ENCODE measurements around the gene CD300LF. TPM values are rescaled to one million over a fixed set of nuclear protein-coding genes. Genes with fewer than 3 reads are reported as not detected.

Gene CD300LF
- total and polyA plus RNA-seq, 4 donors, result 0.13 to 1.9 (median 1.0) TPM

DNA sequence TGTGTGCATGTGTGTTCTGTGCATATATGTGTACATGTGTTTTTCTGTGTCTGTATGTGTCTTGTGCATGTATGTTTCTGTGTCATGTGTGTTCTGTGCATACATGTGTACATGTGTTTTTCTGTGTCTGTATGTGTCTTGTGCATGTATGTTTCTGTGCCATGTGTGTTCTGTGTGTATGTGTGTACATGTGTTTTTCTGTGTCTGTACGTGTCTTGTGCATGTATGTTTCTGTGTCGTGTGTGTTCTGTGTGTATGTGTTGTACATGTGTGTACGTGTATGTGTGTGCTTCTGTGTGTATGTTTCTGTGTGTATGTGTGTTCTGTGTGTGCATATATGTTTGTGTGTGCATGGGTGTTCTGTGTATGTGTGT lies 16.0 kb upstream of the CD300LF start:
- WGBS, result 92% methylated on average over 3 of the region's 3 CpGs
- H3K9me3 ChIP-seq (ENCODE audit: control insufficient read depth in 4 of 4, low read length in 3 of 4), result no peaks in the 10 kb centered on the region
- no peaks in the 10 kb centered on the region for H3K36me3 ChIP-seq (ENCODE audit: control insufficient read depth in 4 of 4, insufficient read depth in 3 of 4, low read depth in 1 of 4, low read length in 3 of 4)
- TF ChIP-seq, protein P1, sequence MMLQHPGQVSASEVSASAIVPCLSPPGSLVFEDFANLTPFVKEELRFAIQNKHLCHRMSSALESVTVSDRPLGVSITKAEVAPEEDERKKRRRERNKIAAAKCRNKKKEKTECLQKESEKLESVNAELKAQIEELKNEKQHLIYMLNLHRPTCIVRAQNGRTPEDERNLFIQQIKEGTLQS (IDR thresholded peaks at IDR 0.05), result no peak
- TF ChIP-seq JUND (IDR thresholded peaks at IDR 0.05) (no peak), TAF1 (conservative IDR thresholded peaks at IDR 0.05) (no peak), RXRA (IDR thresholded peaks at IDR 0.05) (no peak), FOXA2 (IDR thresholded peaks at IDR 0.05) (no peak)
- H3K27me3 ChIP-seq (ENCODE audit: control insufficient read depth in 4 of 4, insufficient read depth in 4 of 4, low read length in 3 of 4), result no peaks in the 10 kb centered on the region
- no peak for DNase-seq (ENCODE audit: low spot score)
- no peak overlapping the region for H3K27ac ChIP-seq (ENCODE audit: low read depth in 1 of 2, low read length in 2 of 2)
- no peak overlapping the region for H3K4me3 ChIP-seq (ENCODE audit: low read depth in 1 of 3, low read length in 3 of 3)
- H3K4me1 ChIP-seq (ENCODE audit: control insufficient read depth in 4 of 4, insufficient read depth in 4 of 4, low read length in 3 of 4), result no peaks in the 10 kb centered on the region
- H3K9ac ChIP-seq (ENCODE audit: low read depth in 1 of 2, low read length in 2 of 2), result no peak overlapping the region

DNA sequence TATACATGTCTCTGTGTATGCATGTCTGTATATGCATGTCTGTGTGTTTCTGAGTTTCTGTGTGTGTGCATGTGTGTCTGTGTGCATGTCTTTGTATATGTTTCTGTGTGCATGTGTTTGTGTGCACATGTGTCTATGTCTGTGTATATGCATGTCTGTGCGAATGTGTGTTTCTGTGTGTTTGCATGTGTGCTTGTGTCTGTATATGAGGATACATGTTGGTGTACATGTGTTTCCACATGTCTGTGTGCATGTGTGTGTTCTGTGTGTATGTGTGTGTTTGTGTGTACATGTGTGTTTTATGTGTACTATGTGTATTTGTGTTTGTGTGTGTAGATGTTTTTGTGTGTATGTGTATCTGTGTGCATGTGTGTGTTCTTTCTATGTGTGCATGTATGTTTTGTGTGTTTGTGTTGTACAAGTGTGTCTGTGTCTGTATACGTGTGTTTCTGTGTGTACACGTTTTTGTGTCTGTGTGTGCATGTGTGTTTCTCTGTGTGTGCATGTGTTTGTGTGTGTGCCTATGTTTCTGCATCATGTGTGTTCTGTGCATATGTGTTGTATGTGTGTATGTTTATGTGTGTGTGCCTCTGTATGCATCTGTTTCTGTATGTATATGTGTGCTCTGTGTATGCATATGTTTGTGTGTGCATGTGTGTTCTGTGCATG lies 15.4 kb upstream of the CD300LF start:
- Histone ChIP-seq H3K4me1 (ENCODE audit: control insufficient read depth in 4 of 4, insufficient read depth in 4 of 4, low read length in 3 of 4) (no peaks in the 10 kb centered on the region), H3K36me3 (ENCODE audit: control insufficient read depth in 4 of 4, insufficient read depth in 3 of 4, low read depth in 1 of 4, low read length in 3 of 4) (no peaks in the 10 kb centered on the region), H3K9ac (ENCODE audit: low read depth in 1 of 2, low read length in 2 of 2) (no peak overlapping the region), H3K27me3 (ENCODE audit: control insufficient read depth in 4 of 4, insufficient read depth in 4 of 4, low read length in 3 of 4) (no peaks in the 10 kb centered on the region), H3K4me3 (ENCODE audit: low read depth in 1 of 3, low read length in 3 of 3) (no peak overlapping the region), H3K27ac (ENCODE audit: low read depth in 1 of 2, low read length in 2 of 2) (no peak overlapping the region), H3K9me3 (ENCODE audit: control insufficient read depth in 4 of 4, low read length in 3 of 4) (no peaks in the 10 kb centered on the region)
- TF ChIP-seq, protein P2, sequence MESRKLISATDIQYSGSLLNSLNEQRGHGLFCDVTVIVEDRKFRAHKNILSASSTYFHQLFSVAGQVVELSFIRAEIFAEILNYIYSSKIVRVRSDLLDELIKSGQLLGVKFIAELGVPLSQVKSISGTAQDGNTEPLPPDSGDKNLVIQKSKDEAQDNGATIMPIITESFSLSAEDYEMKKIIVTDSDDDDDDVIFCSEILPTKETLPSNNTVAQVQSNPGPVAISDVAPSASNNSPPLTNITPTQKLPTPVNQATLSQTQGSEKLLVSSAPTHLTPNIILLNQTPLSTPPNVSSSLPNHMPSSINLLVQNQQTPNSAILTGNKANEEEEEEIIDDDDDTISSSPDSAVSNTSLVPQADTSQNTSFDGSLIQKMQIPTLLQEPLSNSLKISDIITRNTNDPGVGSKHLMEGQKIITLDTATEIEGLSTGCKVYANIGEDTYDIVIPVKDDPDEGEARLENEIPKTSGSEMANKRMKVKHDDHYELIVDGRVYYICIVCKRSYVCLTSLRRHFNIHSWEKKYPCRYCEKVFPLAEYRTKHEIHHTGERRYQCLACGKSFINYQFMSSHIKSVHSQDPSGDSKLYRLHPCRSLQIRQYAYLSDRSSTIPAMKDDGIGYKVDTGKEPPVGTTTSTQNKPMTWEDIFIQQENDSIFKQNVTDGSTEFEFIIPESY (IDR thresholded peaks at IDR 0.05), result no peak
- TF ChIP-seq, protein P3, sequence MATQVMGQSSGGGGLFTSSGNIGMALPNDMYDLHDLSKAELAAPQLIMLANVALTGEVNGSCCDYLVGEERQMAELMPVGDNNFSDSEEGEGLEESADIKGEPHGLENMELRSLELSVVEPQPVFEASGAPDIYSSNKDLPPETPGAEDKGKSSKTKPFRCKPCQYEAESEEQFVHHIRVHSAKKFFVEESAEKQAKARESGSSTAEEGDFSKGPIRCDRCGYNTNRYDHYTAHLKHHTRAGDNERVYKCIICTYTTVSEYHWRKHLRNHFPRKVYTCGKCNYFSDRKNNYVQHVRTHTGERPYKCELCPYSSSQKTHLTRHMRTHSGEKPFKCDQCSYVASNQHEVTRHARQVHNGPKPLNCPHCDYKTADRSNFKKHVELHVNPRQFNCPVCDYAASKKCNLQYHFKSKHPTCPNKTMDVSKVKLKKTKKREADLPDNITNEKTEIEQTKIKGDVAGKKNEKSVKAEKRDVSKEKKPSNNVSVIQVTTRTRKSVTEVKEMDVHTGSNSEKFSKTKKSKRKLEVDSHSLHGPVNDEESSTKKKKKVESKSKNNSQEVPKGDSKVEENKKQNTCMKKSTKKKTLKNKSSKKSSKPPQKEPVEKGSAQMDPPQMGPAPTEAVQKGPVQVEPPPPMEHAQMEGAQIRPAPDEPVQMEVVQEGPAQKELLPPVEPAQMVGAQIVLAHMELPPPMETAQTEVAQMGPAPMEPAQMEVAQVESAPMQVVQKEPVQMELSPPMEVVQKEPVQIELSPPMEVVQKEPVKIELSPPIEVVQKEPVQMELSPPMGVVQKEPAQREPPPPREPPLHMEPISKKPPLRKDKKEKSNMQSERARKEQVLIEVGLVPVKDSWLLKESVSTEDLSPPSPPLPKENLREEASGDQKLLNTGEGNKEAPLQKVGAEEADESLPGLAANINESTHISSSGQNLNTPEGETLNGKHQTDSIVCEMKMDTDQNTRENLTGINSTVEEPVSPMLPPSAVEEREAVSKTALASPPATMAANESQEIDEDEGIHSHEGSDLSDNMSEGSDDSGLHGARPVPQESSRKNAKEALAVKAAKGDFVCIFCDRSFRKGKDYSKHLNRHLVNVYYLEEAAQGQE (IDR thresholded peaks at IDR 0.05), result no peak
- TF ChIP-seq YY1 (IDR thresholded peaks at IDR 0.05) (no peak), HNF4G (IDR thresholded peaks at IDR 0.05) (no peak), RAD21 (IDR thresholded peaks at IDR 0.05) (no peak), JUND (IDR thresholded peaks at IDR 0.05) (no peak), TAF1 (conservative IDR thresholded peaks at IDR 0.05) (no peak), SP1 (IDR thresholded peaks at IDR 0.05) (no peak), RXRA (IDR thresholded peaks at IDR 0.05) (no peak), FOXA2 (IDR thresholded peaks at IDR 0.05) (no peak), FOXA1 (IDR thresholded peaks at IDR 0.05) (no peak), HNF4A (conservative IDR thresholded peaks at IDR 0.05) (no peak), GABPA (IDR thresholded peaks at IDR 0.05 in 1 of 2, conservative IDR thresholded peaks at IDR 0.05 in 1 of 2) (no peak), EGR1 (IDR thresholded peaks at IDR 0.05; ENCODE audit: low read depth in 2 of 2) (no peak)
- TF ChIP-seq, protein P1 (IDR thresholded peaks at IDR 0.05), result no peak
- TF ChIP-seq, protein P4, sequence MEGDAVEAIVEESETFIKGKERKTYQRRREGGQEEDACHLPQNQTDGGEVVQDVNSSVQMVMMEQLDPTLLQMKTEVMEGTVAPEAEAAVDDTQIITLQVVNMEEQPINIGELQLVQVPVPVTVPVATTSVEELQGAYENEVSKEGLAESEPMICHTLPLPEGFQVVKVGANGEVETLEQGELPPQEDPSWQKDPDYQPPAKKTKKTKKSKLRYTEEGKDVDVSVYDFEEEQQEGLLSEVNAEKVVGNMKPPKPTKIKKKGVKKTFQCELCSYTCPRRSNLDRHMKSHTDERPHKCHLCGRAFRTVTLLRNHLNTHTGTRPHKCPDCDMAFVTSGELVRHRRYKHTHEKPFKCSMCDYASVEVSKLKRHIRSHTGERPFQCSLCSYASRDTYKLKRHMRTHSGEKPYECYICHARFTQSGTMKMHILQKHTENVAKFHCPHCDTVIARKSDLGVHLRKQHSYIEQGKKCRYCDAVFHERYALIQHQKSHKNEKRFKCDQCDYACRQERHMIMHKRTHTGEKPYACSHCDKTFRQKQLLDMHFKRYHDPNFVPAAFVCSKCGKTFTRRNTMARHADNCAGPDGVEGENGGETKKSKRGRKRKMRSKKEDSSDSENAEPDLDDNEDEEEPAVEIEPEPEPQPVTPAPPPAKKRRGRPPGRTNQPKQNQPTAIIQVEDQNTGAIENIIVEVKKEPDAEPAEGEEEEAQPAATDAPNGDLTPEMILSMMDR (IDR thresholded peaks at IDR 0.05; ENCODE audit: low read depth, low read length, missing input control), result no peak
- TF ChIP-seq, protein P5, sequence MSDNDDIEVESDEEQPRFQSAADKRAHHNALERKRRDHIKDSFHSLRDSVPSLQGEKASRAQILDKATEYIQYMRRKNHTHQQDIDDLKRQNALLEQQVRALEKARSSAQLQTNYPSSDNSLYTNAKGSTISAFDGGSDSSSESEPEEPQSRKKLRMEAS (IDR thresholded peaks at IDR 0.05), result no peak
- DNase-seq (ENCODE audit: low spot score), result no peak
- WGBS, result 97% methylated on average over 3 of the region's 3 CpGs

All from liver (tissue), 9 donors.